RWPE2 (cell line): ENCODE results near the gene BTG1.

ENCODE experiments used
- ATAC-seq: fragments of 200-7000 bp; cut with Tn5 transposase; 3 replicates; pipeline ENCODE4 v1.9.1; 2021; ENCODE audit warnings: low read depth
- DNase-seq: peaks from one replicate; pipeline ENCODE4 v3.0.0-alpha.2; 2020; ENCODE audit warnings: low spot score
- H3K27ac ChIP-seq: fragments of 450-650 bp; 2 replicates; pipeline ENCODE4 v1.5.1; 2017; ENCODE audit warnings: mild to moderate bottlenecking; ENCODE audit not compliant: poor library complexity, severe bottlenecking
- H3K27me3 ChIP-seq: fragments of 250-450 bp; sonication (Bioruptor Pico); 2 replicates; pipeline ENCODE4 v1.5.1; 2021; ENCODE audit warnings: mild to moderate bottlenecking, moderate library complexity; ENCODE audit not compliant: insufficient read depth, poor library complexity, severe bottlenecking
- H3K36me3 ChIP-seq: fragments of 250-450 bp; sonication (Bioruptor Pico); 2 replicates; pipeline ENCODE4 v1.5.1; 2020; ENCODE audit warnings: low read depth, mild to moderate bottlenecking, moderate library complexity
- H3K4me1 ChIP-seq: fragments of 250-450 bp; sonication (Bioruptor Pico); 2 replicates; pipeline ENCODE4 v1.5.1; 2021; ENCODE audit warnings: mild to moderate bottlenecking, moderate library complexity; ENCODE audit not compliant: insufficient read depth, poor library complexity, severe bottlenecking
- H3K4me3 ChIP-seq: fragments of 250-450 bp; sonication (Bioruptor Pico); 2 replicates; pipeline ENCODE4 v1.5.1; 2021; ENCODE audit warnings: mild to moderate bottlenecking, moderate library complexity; ENCODE audit not compliant: severe bottlenecking
- H3K9me3 ChIP-seq: fragments of 250-450 bp; sonication (Bioruptor Pico); 2 replicates; pipeline ENCODE4 v1.5.1; 2021; ENCODE audit warnings: mild to moderate bottlenecking, moderate library complexity; ENCODE audit not compliant: severe bottlenecking
- CTCF ChIP-seq: fragments of 450-650 bp; IDR thresholded peaks from one replicate; pipeline ENCODE4 v1.5.1; 2017; ENCODE audit warnings: mild to moderate bottlenecking, moderate library complexity; ENCODE audit not compliant: poor library complexity, severe bottlenecking

BTG1 gene

GRCh38 chr12:92178340-92178739 lies 32.7 kb upstream of the BTG1 start:
- Histone ChIP-seq H3K27me3 (no peaks in the 10 kb centered on the region), H3K4me1 (no peaks in the 10 kb centered on the region), H3K9me3 (no peaks in the 10 kb centered on the region), H3K4me3 (no peak overlapping the region), H3K36me3 (no peaks in the 10 kb centered on the region), H3K27ac (no peak overlapping the region)
- DNase-seq: no peak
- TF ChIP-seq CTCF: no peak
- no peak for ATAC-seq

- no peak for TF ChIP-seq CTCF
- H3K9me3 ChIP-seq: no peaks in the 10 kb centered on the region
- H3K4me3 ChIP-seq: no peak overlapping the region
- H3K4me1 ChIP-seq: no peaks in the 10 kb centered on the region
- no peak overlapping the region for H3K27ac ChIP-seq
- H3K36me3 ChIP-seq: no peaks in the 10 kb centered on the region
- H3K27me3 ChIP-seq: no peaks in the 10 kb centered on the region
- DNase-seq: no peak
- no peak for ATAC-seq
Observed at GRCh38 chr12:92176646-92177045, 31.0 kb upstream of the BTG1 start.

GRCh38 chr12:92175961-92176360 lies 30.3 kb upstream of the BTG1 start:
- no peaks in the 10 kb centered on the region for H3K27me3 ChIP-seq
- ATAC-seq: no peak
- H3K9me3 ChIP-seq: no peaks in the 10 kb centered on the region

GRCh38 chr12:92170050-92170449 lies 24.4 kb upstream of the BTG1 start:
- no peak for DNase-seq
- no peak for ATAC-seq

More at GRCh38 chr12:92175961-92176360, 30.3 kb upstream of the BTG1 start:
- no peak for TF ChIP-seq CTCF
- no peaks in the 10 kb centered on the region for H3K36me3 ChIP-seq
- DNase-seq: no peak
- no peak overlapping the region for H3K4me3 ChIP-seq
- H3K4me1 ChIP-seq: no peaks in the 10 kb centered on the region
- no peak overlapping the region for H3K27ac ChIP-seq

More at GRCh38 chr12:92170050-92170449, 24.4 kb upstream of the BTG1 start:
- Histone ChIP-seq H3K9me3 (no peaks in the 10 kb centered on the region), H3K4me1 (no peaks in the 10 kb centered on the region), H3K36me3 (no peaks in the 10 kb centered on the region), H3K27ac (no peak overlapping the region), H3K27me3 (no peaks in the 10 kb centered on the region), H3K4me3 (no peak overlapping the region)
- TF ChIP-seq CTCF: no peak
